ENCODE results near the gene PALMD.

The PALMD gene

DNA sequence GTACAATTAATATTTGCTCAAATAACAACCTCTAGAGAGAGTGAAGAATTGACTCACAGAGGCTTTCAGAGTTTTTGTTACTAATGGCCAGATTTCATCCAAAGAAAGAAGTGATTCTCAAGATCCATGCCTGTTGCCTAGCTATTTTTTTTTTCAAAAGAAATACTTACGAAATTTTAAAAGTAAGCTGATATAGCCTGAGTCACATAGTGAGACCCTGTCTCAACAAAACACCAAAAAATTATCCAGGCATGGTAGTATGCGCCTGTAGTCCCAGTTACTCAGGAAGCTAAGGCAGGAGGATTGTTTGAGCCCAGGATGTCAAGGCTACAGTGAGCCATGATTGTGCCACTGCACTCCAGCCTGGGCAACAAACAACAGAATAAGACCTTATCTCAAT lies 14.6 kb downstream of the PALMD start:
- DNase-seq, result no peak

DNA sequence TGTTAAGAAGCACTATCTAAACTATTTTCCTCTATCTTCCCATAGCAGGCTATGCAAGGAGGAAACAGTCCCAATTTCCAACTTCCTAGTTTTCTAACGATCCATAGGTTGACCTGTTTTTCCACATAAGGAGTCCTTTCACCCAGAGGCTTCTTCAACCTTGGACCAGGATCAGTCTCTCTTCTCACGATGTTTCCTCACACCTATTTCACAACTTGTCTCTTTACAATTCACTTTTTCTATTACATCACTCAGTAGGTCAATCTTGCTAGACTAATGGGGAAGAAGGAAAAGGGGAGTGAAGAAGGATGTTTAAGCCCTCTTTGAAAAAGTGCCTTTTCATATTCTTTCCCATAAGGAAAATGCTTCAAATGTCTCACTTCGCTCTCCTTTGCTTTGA lies 15.9 kb downstream of the PALMD start:
- DNase-seq, result no peak

DNA sequence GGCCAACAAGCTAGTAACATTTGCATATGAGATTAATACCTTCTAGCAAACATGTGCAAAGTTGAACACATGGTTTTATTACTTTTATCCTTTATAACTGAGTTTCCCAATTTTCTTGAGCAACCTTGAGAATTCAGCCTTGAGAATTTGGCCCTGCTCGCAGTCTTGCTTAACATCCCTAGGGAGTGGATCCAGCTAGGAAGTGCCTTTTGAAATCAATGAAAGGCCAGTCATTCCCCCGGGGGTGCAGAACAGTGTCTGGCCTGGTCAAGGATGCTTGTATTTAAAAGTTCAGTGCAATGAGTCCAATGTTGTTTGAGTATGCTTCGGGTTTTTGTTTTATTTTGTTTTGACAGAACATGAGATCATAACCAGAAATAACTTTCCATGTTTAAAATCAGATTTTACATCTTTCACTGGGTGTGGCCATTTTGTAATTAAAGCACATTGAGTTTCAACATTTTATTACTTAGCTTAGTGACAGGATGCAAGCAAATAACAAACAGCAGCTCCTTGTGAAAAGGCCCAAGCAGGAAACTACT lies 16.7 kb downstream of the PALMD start:
- DNase-seq, result no peak

DNA sequence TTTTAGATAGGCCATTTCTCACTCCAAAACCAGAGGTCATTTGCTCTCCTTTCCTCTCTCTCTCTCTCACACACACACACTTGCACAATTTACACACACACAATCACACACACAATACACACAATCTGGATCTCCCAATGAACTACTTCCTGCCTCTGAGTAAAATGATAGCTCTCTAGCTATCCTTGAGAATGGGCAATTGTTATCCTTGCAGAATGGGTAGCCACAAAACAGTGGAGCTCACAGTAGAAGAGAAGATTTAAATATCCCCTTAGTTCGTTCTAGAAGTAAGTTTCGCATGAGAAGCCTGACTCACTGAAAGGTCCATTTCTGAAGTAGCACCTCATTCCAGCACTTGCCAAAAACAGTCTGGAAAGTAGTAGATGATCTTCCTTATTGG lies 17.6 kb downstream of the PALMD start:
- DNase-seq, result no peak

GRCh38 chr1:99665212-99665611 lies 19.3 kb downstream of the PALMD start:
- DNase-seq, result no peak

DNA sequence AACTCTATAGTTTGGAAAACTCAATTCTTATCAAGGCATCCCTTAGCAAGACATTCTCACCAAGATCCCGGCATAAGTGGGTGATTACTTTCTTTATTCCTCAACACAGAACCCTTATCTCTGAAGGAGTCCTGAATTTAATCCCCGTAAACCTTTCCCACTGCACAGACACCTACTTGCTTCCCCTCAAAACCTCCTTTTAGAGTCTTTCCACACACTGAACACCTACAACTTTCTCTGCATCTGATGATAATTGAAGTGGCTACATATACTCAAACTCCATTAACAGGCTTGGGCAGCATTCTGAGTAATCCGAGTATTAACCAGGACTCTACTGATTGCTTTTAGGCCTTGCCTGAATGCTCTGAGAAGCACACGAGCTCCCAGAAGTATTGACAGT lies 23.5 kb downstream of the PALMD start:
- DNase-seq, result no peak

DNA sequence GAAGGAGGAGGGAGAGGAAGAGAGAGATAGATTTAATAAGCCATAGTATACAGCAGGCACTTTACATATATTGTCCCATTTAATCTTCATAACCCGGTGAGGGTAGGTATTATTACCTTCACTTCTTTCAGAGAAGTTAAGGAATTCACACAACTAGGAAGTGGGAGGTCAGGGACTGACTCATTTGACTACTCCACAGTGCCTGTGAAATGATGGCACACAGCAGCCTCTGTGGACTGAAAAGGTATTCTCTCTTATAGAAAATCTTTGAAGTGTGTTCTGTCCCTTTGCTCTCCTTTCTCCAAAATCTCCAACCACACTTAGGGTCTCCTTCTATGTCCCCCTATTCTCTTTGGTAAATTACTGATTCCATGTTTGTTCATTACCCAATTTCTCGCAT lies 23.9 kb downstream of the PALMD start:
- no peak for DNase-seq

DNA sequence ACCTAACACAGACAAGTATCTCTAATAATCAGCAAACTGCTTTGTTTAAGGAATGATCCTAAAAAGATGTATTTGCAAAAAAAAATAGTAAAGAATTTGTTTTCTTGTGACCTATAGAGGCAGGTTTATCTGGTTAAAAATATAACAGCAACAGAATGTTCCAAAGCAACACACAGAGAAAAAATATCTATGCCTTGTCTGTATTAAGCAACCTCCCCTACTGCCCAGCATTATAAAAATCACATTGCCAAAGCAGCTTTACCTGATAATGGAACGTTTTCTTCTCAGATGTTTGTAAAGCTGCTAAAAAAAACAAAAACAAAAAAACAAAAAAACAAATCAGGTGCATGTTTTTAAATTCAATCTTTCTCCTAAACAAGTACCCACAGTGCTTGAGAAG lies 24.7 kb downstream of the PALMD start:
- DNase-seq, result no peak

GRCh38 chr1:99672038-99672437 lies 26.1 kb downstream of the PALMD start:
- DNase-seq, result no peak

DNA sequence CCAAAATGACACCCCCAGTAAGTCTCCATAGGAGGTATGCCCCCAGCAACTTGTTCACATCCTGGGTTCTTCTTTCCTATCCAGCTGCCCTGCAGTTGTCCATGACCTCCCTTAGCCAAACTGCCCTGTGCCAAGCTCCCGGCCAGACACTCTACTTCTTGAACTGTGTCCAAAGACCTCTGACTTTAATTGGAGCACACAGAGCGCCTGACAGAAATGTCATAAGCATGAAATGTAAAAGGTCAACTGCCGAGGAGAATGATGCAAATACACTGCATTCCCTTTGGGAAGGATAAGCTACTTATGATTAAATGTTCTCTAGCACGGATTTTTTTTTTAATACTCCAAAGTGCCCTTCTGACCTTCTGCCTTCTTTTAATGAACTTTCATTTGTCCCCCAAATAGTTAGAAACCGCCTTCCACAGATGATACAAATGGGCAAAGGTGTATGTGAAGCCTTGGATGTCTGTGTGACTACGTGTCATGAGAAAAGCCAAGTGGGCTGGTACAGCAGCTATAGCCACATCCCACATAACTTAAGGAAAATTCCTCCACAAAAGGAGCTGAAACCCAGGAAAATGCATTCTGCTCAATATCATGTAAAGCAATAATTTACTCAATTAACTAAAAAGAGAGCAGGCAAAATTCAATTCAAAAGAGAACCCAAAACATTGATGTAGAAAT lies 26.8 kb downstream of the PALMD start:
- no peak for DNase-seq

DNA sequence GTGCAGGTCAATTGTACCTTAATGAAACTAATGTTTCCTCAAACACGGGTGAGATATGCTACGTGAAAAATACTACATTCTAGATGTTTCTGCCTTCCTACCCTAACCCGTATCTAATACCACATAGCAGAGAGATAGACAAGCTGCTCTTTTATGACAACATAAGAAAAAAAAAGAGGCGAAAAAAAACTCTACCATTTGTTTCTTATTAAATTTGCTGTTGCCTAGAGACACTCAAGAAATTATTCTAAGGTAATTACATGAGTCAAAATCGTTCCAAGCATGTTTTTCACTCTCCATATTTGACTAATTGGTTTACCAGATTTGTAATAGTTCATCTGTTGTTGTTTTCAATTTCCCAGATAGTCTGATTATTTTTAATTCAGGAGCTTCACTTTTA lies 27.4 kb downstream of the PALMD start:
- no peak for DNase-seq

DNA sequence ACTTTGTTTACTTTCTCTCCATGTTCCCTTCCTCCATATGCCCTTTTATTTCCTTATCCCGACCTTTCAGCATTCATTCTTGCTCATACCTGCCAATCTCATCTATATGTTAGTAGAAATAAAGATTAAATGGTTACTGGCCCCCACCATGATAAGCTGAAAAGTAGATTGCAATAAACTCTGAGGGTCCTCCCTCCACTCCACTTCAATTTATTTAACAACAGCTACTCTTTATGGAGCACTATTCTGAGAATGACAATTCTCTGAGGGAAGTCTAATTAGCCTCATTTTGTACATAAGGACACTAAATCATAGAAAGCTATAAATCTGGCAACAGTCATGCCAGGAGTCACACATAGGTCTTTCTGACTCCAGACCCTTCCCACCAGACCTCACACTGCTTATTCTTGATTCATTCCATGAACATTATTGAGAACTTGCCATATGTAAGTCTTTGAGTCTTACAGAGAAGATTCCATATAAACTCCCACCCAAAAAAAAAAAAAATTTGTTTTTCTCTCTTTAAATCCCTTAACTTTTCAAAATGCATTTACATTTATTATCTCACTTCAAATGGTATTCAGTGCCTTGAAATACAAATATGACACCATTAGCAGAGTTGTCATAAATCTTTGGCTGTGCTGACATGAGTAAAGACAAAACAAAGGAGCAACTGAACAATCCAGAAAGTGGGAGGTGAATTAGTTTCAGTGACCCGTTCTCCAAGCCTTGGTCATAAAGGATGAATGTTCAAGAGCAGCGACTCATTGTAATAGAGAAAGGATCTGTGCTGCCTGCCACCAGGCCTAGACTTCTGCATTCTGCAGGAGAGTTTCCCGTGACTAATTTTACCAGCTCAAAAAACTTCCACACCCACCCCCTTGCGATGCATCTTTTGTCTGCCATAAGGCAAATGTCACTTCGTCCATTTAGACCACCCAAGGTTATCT lies 28.5 kb downstream of the PALMD start:
- peak in 1 of 2 experiments; percentile 2 for DNase-seq

DNA sequence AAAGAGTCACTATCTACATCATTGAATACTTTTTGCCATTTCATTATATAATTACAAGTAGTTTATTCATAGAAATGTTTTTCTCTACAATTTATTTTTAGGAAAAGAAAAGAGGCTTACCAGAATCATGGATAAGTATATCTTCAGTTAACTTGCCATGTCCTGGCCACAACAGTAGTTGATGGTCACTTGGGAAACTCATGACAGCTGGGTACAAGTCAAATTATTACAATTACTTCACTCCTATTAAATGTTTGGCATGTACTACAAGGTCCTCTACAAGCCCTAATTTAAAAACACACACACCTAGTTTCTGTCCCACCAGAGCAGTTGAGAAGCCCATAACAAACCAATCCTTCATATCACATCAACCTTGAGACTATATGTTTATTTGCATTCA lies 29.4 kb downstream of the PALMD start:
- DNase-seq, result no peak

DNA sequence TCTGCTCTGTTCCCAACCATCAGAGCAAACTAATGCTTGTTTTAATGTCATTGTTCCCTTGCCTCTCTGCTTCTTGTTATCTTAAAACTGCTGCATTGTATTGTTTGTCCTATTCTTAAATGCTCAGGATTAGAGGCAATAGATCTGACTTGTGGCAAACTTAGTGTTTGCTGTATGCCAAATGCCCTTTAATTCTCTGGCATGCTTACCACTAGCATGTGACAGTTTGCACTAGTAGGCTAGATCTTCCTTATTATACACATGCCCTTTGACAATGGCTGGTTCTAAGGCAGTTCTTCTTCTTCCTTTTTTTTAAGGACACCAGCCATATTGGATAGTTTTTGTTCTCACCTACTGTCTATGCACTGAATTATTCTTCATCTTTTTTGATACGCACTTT lies 30.1 kb downstream of the PALMD start:
- DNase-seq, result no peak

DNA sequence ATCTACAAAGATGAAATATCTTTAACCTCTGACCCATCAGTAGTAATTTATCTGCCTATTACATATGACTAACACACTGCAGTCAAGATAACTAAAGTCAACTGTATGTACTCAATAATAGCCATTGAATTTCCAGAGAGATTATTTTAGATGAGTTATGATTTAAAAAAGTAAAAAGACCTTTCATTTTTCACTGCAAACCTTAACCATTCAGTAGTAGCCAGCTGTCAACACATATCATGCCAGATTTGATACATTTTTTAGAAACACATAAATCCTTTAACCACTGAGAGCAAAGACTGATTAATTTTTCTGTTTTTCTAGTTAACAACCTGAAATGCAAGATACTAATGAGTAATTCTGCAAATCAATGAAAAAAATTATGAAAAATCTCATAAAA lies 31.0 kb downstream of the PALMD start:
- no peak for DNase-seq

DNA sequence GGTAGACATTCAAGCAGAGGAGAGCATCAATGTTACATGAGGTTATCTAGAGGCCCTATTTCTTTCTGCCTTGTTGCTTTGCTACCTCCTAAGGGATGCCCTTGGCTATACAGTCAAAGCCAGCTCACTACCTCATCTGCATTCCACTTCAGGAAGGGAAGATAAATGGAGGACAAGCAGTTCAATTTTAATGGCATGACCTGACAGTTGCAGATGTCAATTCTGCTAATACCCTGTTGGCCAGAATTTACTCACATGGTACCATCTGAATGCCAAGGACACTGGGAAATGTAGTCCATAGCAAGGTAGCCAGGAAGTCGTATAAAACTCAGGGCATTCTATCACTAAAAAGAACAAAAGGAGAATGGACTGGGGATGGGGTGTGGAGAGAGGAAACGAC lies 31.5 kb downstream of the PALMD start:
- no peak for DNase-seq

GRCh38 chr1:99680270-99680669 lies 34.4 kb downstream of the PALMD start:
- DNase-seq, result no peak

- DNase-seq, result no peak
These were observed 35.7 kb downstream of the PALMD start for GRCh38 chr1:99681583-99681982.

DNA sequence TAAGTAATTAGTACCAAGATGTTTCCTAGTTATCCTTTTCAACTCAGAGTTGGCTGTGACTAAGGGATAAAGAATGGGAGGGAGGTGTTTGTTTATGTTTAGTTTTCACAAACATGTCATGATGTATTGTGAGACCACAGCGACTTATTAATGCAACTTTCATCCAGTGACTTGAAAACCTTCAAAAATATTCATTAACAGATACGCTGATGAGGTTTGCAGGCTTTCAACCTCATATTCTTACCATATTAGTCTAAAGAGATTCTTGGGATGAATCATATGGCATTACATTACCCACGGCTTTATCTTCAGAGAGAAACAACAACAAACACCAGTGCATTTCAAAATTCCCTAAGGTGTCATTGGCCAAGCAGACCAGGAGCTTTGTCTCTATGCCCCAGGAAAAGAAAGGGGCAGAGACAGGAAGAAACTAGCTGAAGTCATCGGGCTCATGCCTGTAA lies 36.4 kb downstream of the PALMD start:
- DNase-seq, result no peak

GRCh38 chr1:99685516-99686180 lies 39.7 kb downstream of the PALMD start:
- DNase-seq, result peak; percentile 53 to 67

DNA sequence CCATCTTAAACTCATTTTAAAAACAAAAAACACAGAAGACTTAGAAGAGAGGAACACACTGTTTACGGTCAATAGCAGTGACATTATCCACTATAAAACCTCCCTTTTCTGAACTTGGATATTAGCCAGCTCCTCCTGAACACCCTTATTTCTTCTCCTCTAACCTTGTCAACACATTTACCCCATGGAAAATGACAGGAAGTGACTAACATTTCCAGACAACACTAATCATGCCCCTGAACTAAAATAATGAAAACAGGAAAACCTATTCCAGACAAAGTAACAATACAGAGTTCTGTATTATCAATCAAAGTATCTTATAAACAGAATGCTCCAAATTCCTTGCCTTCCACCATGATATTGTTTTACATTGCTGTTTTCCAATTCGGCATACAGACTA lies 45.3 kb downstream of the PALMD start:
- DNase-seq, result no peak

DNA sequence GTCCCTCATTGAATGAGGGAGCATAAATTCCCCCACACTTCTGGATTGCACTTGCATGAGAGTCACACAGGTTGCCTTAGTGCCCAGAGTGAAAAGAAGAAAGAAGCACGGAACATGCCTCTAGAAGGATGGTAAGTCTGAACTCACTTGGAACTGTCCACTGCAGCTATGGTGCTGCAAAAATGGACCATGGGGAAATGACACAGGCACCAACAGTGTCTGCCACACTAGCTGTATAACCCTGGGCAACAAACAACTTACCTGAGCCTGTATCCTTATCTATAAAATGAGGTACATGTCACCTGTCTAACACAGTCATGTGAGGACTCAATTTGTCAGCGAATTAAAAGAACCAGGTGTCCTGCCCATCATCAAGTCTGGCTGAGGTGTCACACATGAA lies 50.7 kb downstream of the PALMD start:
- DNase-seq, result no peak

- no peak for DNase-seq
These were observed 51.7 kb downstream of the PALMD start for GRCh38 chr1:99697580-99697979.

Measured in NCI-H2081 (cell line).